SK-N-SH (cell line): ENCODE results near the gene DRD2. TPM values are rescaled to one million over a fixed set of nuclear protein-coding genes. Genes with fewer than 3 reads are reported as not detected.
A peak's percentile ranks its signal among the peaks of the same experiment; 100 is the strongest.

Experiments used
- CTCF ChIA-PET: fragments of 300-600, 350-600 bp; formaldehyde crosslinking; extraction: SDS; loops from one replicate; lab custom pipeline; 2021; lab: Yijun Ruan, JAX
- POLR2A ChIA-PET: fragments of 350-600 bp; sonication (Branson Sonifier 250); formaldehyde crosslinking; extraction: SDS; loops from one replicate; lab custom pipeline; 2020; ENCODE audit warnings: antibody characterized with exemption, inconsistent platforms; lab: Yijun Ruan, JAX
- DNase-seq: peaks from one replicate; pipeline ENCODE4 v3.0.0; 2012
- H2AFZ ChIP-seq: fragments of 200-600 bp; sonication (generic); 2 replicates; pipeline ENCODE4 v1.8.1; 2016; ENCODE audit warnings: antibody characterized with exemption, mild to moderate bottlenecking, low read depth
- H3F3A ChIP-seq: fragments of 200-600 bp; sonication (generic); replicated peaks from 2 replicates; pipeline ENCODE3; 2016; ENCODE audit warnings: antibody characterized with exemption, mild to moderate bottlenecking; ENCODE audit not compliant: insufficient read depth
- H3K27ac ChIP-seq, 2 experiments: fragments of 200-500 bp in 1 of 2; fragments of 200-600 bp in 1 of 2; sonication (Bioruptor generic) in 1 of 2; sonication (generic), shearing (Covaris generic) in 1 of 2; 2 replicates each; pipeline versions ENCODE4 v1.5.1 to v1.6.1; 2014 to 2016; ENCODE audit warnings: low read depth in 2 of 2, inconsistent platforms in 1 of 2, low read length in 1 of 2, mild to moderate bottlenecking in 1 of 2, mixed read lengths in 1 of 2
- H3K27me3 ChIP-seq: fragments of 200-600 bp; sonication (generic), shearing (Covaris generic); 2 replicates; pipeline ENCODE4 v1.6.1; 2016; ENCODE audit warnings: mixed run types; ENCODE audit not compliant: insufficient read depth
- H3K36me3 ChIP-seq, 2 experiments: fragments of 200-500 bp in 1 of 2; fragments of 200-600 bp in 1 of 2; sonication (Bioruptor generic) in 1 of 2; sonication (generic) in 1 of 2; replicated peaks in 1 of 2; 2 replicates each; pipeline versions ENCODE3 to v1.5.1; 2014 to 2016; ENCODE audit warnings: low read length in 1 of 2, mild to moderate bottlenecking in 1 of 2; ENCODE audit not compliant: insufficient read depth in 2 of 2, control insufficient read depth in 1 of 2
- H3K4me1 ChIP-seq, 2 experiments: fragments of 200-500 bp in 1 of 2; fragments of 200-600 bp in 1 of 2; sonication (Bioruptor generic) in 1 of 2; sonication (generic), shearing (Covaris generic) in 1 of 2; 2 replicates each; pipeline versions ENCODE4 v1.5.1 to v1.6.1; 2014 to 2016; ENCODE audit warnings: low read depth in 1 of 2, low read length in 1 of 2, mixed run types in 1 of 2; ENCODE audit not compliant: insufficient read depth in 2 of 2, control insufficient read depth in 1 of 2
- H3K4me2 ChIP-seq: fragments of 200-600 bp; sonication (generic), shearing (Covaris generic); 2 replicates; pipeline ENCODE4 v1.6.1; 2017; ENCODE audit warnings: mixed run types
- H3K4me3 ChIP-seq, 2 experiments: fragments of 200-500 bp in 1 of 2; fragments of 200-600 bp in 1 of 2; sonication (Bioruptor generic) in 1 of 2; sonication (generic), shearing (Covaris generic) in 1 of 2; 2 replicates each; pipeline versions ENCODE4 v1.5.1 to v1.8.1; 2014 to 2016; ENCODE audit warnings: low read depth in 2 of 2, inconsistent platforms in 1 of 2, low read length in 1 of 2, mild to moderate bottlenecking in 1 of 2, mixed read lengths in 1 of 2, moderate library complexity in 1 of 2
- H3K79me2 ChIP-seq: fragments of 200-600 bp; sonication (generic); 2 replicates; pipeline ENCODE4 v1.8.1; 2017; ENCODE audit warnings: mild to moderate bottlenecking; ENCODE audit not compliant: insufficient read depth
- H3K9ac ChIP-seq: fragments of 200-600 bp; sonication (generic); 2 replicates; pipeline ENCODE4 v1.6.1; 2017; ENCODE audit warnings: mixed run types
- H3K9me2 ChIP-seq: fragments of 200-600 bp; sonication (generic); 2 replicates; pipeline ENCODE4 v1.6.1; 2017; ENCODE audit warnings: mixed run types
- H3K9me3 ChIP-seq: fragments of 200-600 bp; sonication (generic); 2 replicates; pipeline ENCODE4 v1.6.1; 2017; ENCODE audit warnings: mixed run types, mild to moderate bottlenecking, moderate library complexity
- H4K20me1 ChIP-seq: fragments of 200-600 bp; sonication (generic); 2 replicates; pipeline ENCODE4 v1.6.1; 2017; ENCODE audit warnings: mild to moderate bottlenecking, mixed run types; ENCODE audit not compliant: insufficient read depth
- CTCF ChIP-seq: fragments of 200-600 bp; sonication (generic); IDR thresholded peaks from 2 replicates; pipeline ENCODE4 v1.6.1; 2017; ENCODE audit warnings: antibody characterized with exemption, mild to moderate bottlenecking, moderate library complexity
- EZH2phosphoT487 ChIP-seq: fragments of 200-600 bp; sonication (generic); IDR thresholded peaks from 2 replicates; pipeline ENCODE4 v1.6.1; 2017; ENCODE audit warnings: low read depth, mixed run types, mild to moderate bottlenecking, antibody characterized with exemption, moderate library complexity, borderline replicate concordance
- FOXJ3 ChIP-seq: sonication (generic); formaldehyde crosslinking; IDR thresholded peaks from 2 replicates; pipeline ENCODE4 v1.5.1; 2020; ENCODE audit warnings: mild to moderate bottlenecking, missing genetic modification reagents
- NFIC ChIP-seq: IDR thresholded peaks from 2 replicates; pipeline ENCODE4 v1.4.0; 2012; ENCODE audit warnings: borderline replicate concordance
- POLR2AphosphoS5 ChIP-seq: IDR thresholded peaks from 2 replicates; pipeline ENCODE4 v1.6.1; 2012; ENCODE audit warnings: low read depth, low read length
- RAD21 ChIP-seq: IDR thresholded peaks from 2 replicates; pipeline ENCODE4 v1.6.1; 2012; ENCODE audit warnings: mild to moderate bottlenecking, low read length
- RCOR1 ChIP-seq: fragments of 150-350 bp; IDR thresholded peaks from 2 replicates; pipeline ENCODE4 v1.6.1; 2017; ENCODE audit warnings: antibody characterized with exemption, low read length
- REST ChIP-seq: IDR thresholded peaks from 2 replicates; pipeline ENCODE4 v1.6.1; 2012; ENCODE audit warnings: mild to moderate bottlenecking, low read depth, low read length, moderate library complexity
- RXRA ChIP-seq: IDR thresholded peaks from 2 replicates; pipeline ENCODE4 v1.4.0; 2012; ENCODE audit warnings: low read depth, mild to moderate bottlenecking, borderline replicate concordance
- TCF12 ChIP-seq: IDR thresholded peaks from 2 replicates; pipeline ENCODE4 v1.4.0; 2012
- TEAD4 ChIP-seq: IDR thresholded peaks from 2 replicates; pipeline ENCODE4 v1.4.0; 2012; ENCODE audit warnings: mild to moderate bottlenecking, borderline replicate concordance; ENCODE audit not compliant: insufficient read depth
- USF1 ChIP-seq: IDR thresholded peaks from 2 replicates; pipeline ENCODE4 v1.4.0; 2012; ENCODE audit warnings: low read depth, borderline replicate concordance
- WGBS: methylation state at CpG from one replicate; pipeline ENCODE4 v1.1.6; 2017; ENCODE audit warnings: low lambda C conversion rate; 5-methylcytosine and 5-hydroxymethylcytosine counted together
- polyA plus RNA-seq, 3 experiments: library from polyadenylated mRNA; depleted of rRNA; stranded (reverse); fragments of >200 nt; gene quantifications; 2 replicates each; pipeline ENCODE4 v1.2.3, GENCODE V29; 2012

The DRD2 gene
- polyA plus RNA-seq, 1 of the 3 experiments (the other 2 are of a cell fraction): 0.10 TPM

GRCh38 chr11:113448316-113448677 lies 26.9 kb downstream of the DRD2 start:
- H2AFZ ChIP-seq: no peak overlapping the region

More at GRCh38 chr11:113448316-113448677, 26.9 kb downstream of the DRD2 start:
- H3K4me3 ChIP-seq: no peak overlapping the region
- no peak overlapping the region for H3K9ac ChIP-seq
- H3K27ac ChIP-seq: peak overlapping the region in 1 of 2 experiments; percentile 76; a peak in 1 of 4 replicates
- no peaks in the 10 kb centered on the region for H3K27me3 ChIP-seq
- H3K4me2 ChIP-seq: no peak overlapping the region
- peaks cover 0 to 38% of the 10 kb centered on the region in 2 experiments; a peak in 1 of 4 replicates for H3K4me1 ChIP-seq
- H3K9me2 ChIP-seq: no peaks in the 10 kb centered on the region
- ChIA-PET POLR2A (interaction anchor here (1.5 kb wide), 1 partner anchor 9 kb away, joined by 4 read pairs; no protein-coding TSS in a partner anchor), CTCF (interaction anchor here (1.9 kb wide), 1 partner anchor 29 kb away, joined by 6 read pairs; no protein-coding TSS in a partner anchor)
- DNase-seq: no peak
- TF ChIP-seq RXRA (no peak), RCOR1 (no peak), TEAD4 (no peak), NFIC (no peak), POLR2AphosphoS5 (no peak), CTCF (no peak), REST (no peak), USF1 (no peak), EZH2phosphoT487 (no peak), FOXJ3 (no peak), RAD21 (no peak), TCF12 (no peak)
- TF ChIP-seq, all 33 proteins: peak for 0
- Histone ChIP-seq H3K79me2 (no peaks in the 10 kb centered on the region), H3K36me3 (no peaks in the 10 kb centered on the region), H3F3A (no peaks in the 10 kb centered on the region), H4K20me1 (no peaks in the 10 kb centered on the region), H3K9me3 (no peaks in the 10 kb centered on the region)
- WGBS: 51% methylated on average over 5 of the region's 5 CpGs
